Activated CD8-positive, alpha-beta memory T cell treated with anti-CD3 and anti-CD28 coated beads, Interleukin-2, amount 10 ng/mL, durations not matched to agents 7 days and 5 days (primary cell): ENCODE data around the gene MPPE1. TPM values are rescaled to one million over a fixed set of nuclear protein-coding genes. Genes with fewer than 3 reads are reported as not detected.
A peak's percentile ranks its signal among the peaks of the same experiment; 100 is the strongest.
"Not testable (repeated sequence)": the region's sequence is repeated elsewhere in the genome, so short reads cannot be mapped to it uniquely, and the experiment has no call there.

Experiments used
- ATAC-seq: fragments of 150-1000 bp; cut with Tn5 transposase; one replicate; pipeline ENCODE4 v1.10.0; 2021; ENCODE audit warnings: moderate library complexity
- CTCF ChIA-PET: fragments of 350-600 bp; sonication (Branson Sonifier 250); formaldehyde crosslinking; loops from one replicate; lab custom pipeline; 2021; ENCODE audit warnings: antibody characterized with exemption; lab: Charles Lee
- DNase-seq: peaks from one replicate; pipeline ENCODE4 v3.0.0-alpha.2; 2020
- H3K27ac Mint-ChIP-seq: one replicate; pipeline ENCODE4 v1.8.0; 2021; ENCODE audit warnings: mild to moderate bottlenecking, mixed read lengths
- H3K27me3 Mint-ChIP-seq: one replicate; pipeline ENCODE4 v1.8.0; 2021; ENCODE audit warnings: mixed read lengths
- H3K36me3 Mint-ChIP-seq: one replicate; pipeline ENCODE4 v1.8.0; 2021; ENCODE audit warnings: mild to moderate bottlenecking, mixed read lengths
- H3K4me1 Mint-ChIP-seq: one replicate; pipeline ENCODE4 v1.8.0; 2021; ENCODE audit warnings: mixed read lengths
- H3K4me3 Mint-ChIP-seq: one replicate; pipeline ENCODE4 v1.8.0; 2021; ENCODE audit warnings: mild to moderate bottlenecking, moderate library complexity, mixed read lengths
- H3K9me3 Mint-ChIP-seq: one replicate; pipeline ENCODE4 v1.8.0; 2022; ENCODE audit warnings: low read depth, mixed read lengths
- total RNA-seq, 2 experiments: library from RNA; stranded (reverse); gene quantifications; one replicate each; pipeline ENCODE4 v1.2.3, GENCODE V29; 2021

Gene MPPE1
- total RNA-seq, 2 experiments from 2014 or later, result 42.9 to 64.9 TPM

GRCh38 chr18:11945834-11946659, 37.9 kb upstream of the MPPE1 start:
- not testable (repeated sequence) for DNase-seq, ATAC-seq, H3K27me3 Mint-ChIP-seq, H3K4me3 Mint-ChIP-seq, H3K27ac Mint-ChIP-seq, H3K36me3 Mint-ChIP-seq, H3K9me3 Mint-ChIP-seq
- H3K4me1 Mint-ChIP-seq, result peaks cover 13% of the 10 kb centered on the region
- CTCF ChIA-PET, result interaction anchor here (0.5 to 3.6 kb wide), 5 partner anchors 8 to 81 kb away, joined by 4 to 18 read pairs (median 6); partner anchors contain the start of gene IMPA2

- Mint-ChIP-seq H3K36me3 (no peaks in the 10 kb centered on the region), H3K4me3 (no peak overlapping the region), H3K9me3 (no peaks in the 10 kb centered on the region), H3K27ac (no peak overlapping the region), H3K4me1 (peaks cover 13% of the 10 kb centered on the region), H3K27me3 (no peaks in the 10 kb centered on the region)
- CTCF ChIA-PET, result interaction anchor here (3.6 kb wide), 1 partner anchor 51 kb away, joined by 18 read pairs; no protein-coding TSS in a partner anchor
- ATAC-seq (no peak), DNase-seq (no peak)
Observed at GRCh38 chr18:11944786-11945185, 36.7 kb upstream of the MPPE1 start.

GRCh38 chr18:11944252-11944651, 36.1 kb upstream of the MPPE1 start:
- H3K27me3 Mint-ChIP-seq, result no peaks in the 10 kb centered on the region
- no peaks in the 10 kb centered on the region for H3K36me3 Mint-ChIP-seq
- H3K4me3 Mint-ChIP-seq, result no peak overlapping the region
- ATAC-seq (no peak), DNase-seq (no peak)
- no peaks in the 10 kb centered on the region for H3K9me3 Mint-ChIP-seq
- H3K27ac Mint-ChIP-seq, result no peak overlapping the region
- CTCF ChIA-PET, result interaction anchor here (3.6 kb wide), 1 partner anchor 51 kb away, joined by 18 read pairs; no protein-coding TSS in a partner anchor
- H3K4me1 Mint-ChIP-seq, result peaks cover 13% of the 10 kb centered on the region

- DNase-seq, result no peak
- H3K27ac Mint-ChIP-seq, result no peak overlapping the region
- no peaks in the 10 kb centered on the region for H3K9me3 Mint-ChIP-seq
- H3K27me3 Mint-ChIP-seq, result no peaks in the 10 kb centered on the region
- peaks cover 13% of the 10 kb centered on the region for H3K4me1 Mint-ChIP-seq
- CTCF ChIA-PET, result interaction anchor here (9.5 kb wide), 1 partner anchor 52 kb away, joined by 198 read pairs; no protein-coding TSS in a partner anchor
- no peaks in the 10 kb centered on the region for H3K36me3 Mint-ChIP-seq
- H3K4me3 Mint-ChIP-seq, result no peak overlapping the region
- no peak for ATAC-seq
Observed at GRCh38 chr18:11943551-11943950, 35.4 kb upstream of the MPPE1 start.

- CTCF ChIA-PET, result interaction anchor here (0.6 to 9.5 kb wide), 4 partner anchors 48 to 97 kb away, joined by 3 to 198 read pairs (median 62); no protein-coding TSS in a partner anchor
- H3K27me3 Mint-ChIP-seq, result no peaks in the 10 kb centered on the region
- ATAC-seq (no peak), DNase-seq (no peak)
- no peak overlapping the region for H3K4me3 Mint-ChIP-seq
- no peaks in the 10 kb centered on the region for H3K36me3 Mint-ChIP-seq
- no peaks in the 10 kb centered on the region for H3K9me3 Mint-ChIP-seq
- peaks cover 5% of the 10 kb centered on the region for H3K4me1 Mint-ChIP-seq
- no peak overlapping the region for H3K27ac Mint-ChIP-seq
Observed at GRCh38 chr18:11940956-11941355, 32.8 kb upstream of the MPPE1 start.

- no peaks in the 10 kb centered on the region for H3K9me3 Mint-ChIP-seq
- CTCF ChIA-PET, result interaction anchor here (0.6 to 9.5 kb wide), 26 partner anchors 9 to 299 kb away, joined by 3 to 198 read pairs (median 6); partner anchors contain the start of gene IMPA2
Observed at GRCh38 chr18:11937874-11938478, 29.9 kb upstream of the MPPE1 start.

GRCh38 chr18:11932393-11932792, 24.3 kb upstream of the MPPE1 start:
- CTCF ChIA-PET, result interaction anchor here (0.8 to 1.9 kb wide), 3 partner anchors 63 to 107 kb away, joined by 3 to 7 read pairs (median 7); no protein-coding TSS in a partner anchor
- no peak for ATAC-seq

More at GRCh38 chr18:11937874-11938478, 29.9 kb upstream of the MPPE1 start:
- DNase-seq, result peak; percentile 82
- Mint-ChIP-seq H3K27me3 (no peaks in the 10 kb centered on the region), H3K27ac (no peak overlapping the region), H3K36me3 (no peaks in the 10 kb centered on the region), H3K4me1 (peaks cover 2% of the 10 kb centered on the region), H3K4me3 (no peak overlapping the region)
- peak; percentile 83 for ATAC-seq

GRCh38 chr18:11927497-11927896, 19.4 kb upstream of the MPPE1 start:
- H3K4me1 Mint-ChIP-seq, result peaks cover 5% of the 10 kb centered on the region
- DNase-seq, result no peak
- H3K4me3 Mint-ChIP-seq, result no peak overlapping the region
- no peaks in the 10 kb centered on the region for H3K9me3 Mint-ChIP-seq
- no peaks in the 10 kb centered on the region for H3K27me3 Mint-ChIP-seq
- CTCF ChIA-PET, result interaction anchor here (1.4 to 3.9 kb wide), 3 partner anchors 11 to 112 kb away, joined by 4 to 19 read pairs (median 11); no protein-coding TSS in a partner anchor
- no peaks in the 10 kb centered on the region for H3K36me3 Mint-ChIP-seq
- no peak overlapping the region for H3K27ac Mint-ChIP-seq
- no peak for ATAC-seq

More at GRCh38 chr18:11932393-11932792, 24.3 kb upstream of the MPPE1 start:
- DNase-seq, result no peak
- Mint-ChIP-seq H3K4me1 (peaks cover 3% of the 10 kb centered on the region), H3K4me3 (no peak overlapping the region), H3K27ac (no peak overlapping the region), H3K27me3 (no peaks in the 10 kb centered on the region), H3K9me3 (no peaks in the 10 kb centered on the region), H3K36me3 (no peaks in the 10 kb centered on the region)

- CTCF ChIA-PET, result interaction anchor here (0.9 to 3.9 kb wide), 2 partner anchors 12 to 193 kb away, joined by 3 to 19 read pairs; no protein-coding TSS in a partner anchor
- H3K36me3 Mint-ChIP-seq, result no peaks in the 10 kb centered on the region
- H3K27me3 Mint-ChIP-seq, result no peaks in the 10 kb centered on the region
Observed at GRCh38 chr18:11925800-11926481, 17.8 kb upstream of the MPPE1 start.

GRCh38 chr18:11923450-11923849, 15.3 kb upstream of the MPPE1 start:
- Mint-ChIP-seq H3K27ac (no peak overlapping the region), H3K9me3 (no peaks in the 10 kb centered on the region), H3K4me1 (peaks cover 13% of the 10 kb centered on the region), H3K4me3 (no peak overlapping the region), H3K27me3 (no peaks in the 10 kb centered on the region), H3K36me3 (no peaks in the 10 kb centered on the region)
- DNase-seq, result no peak
- ATAC-seq, result no peak
- CTCF ChIA-PET, result interaction anchor here (1.5 kb wide), 1 partner anchor 14 kb away, joined by 10 read pairs; no protein-coding TSS in a partner anchor

More at GRCh38 chr18:11925800-11926481, 17.8 kb upstream of the MPPE1 start:
- no peak overlapping the region for H3K27ac Mint-ChIP-seq
- peaks cover 15% of the 10 kb centered on the region for H3K4me1 Mint-ChIP-seq
- DNase-seq (no peak), ATAC-seq (no peak)
- H3K9me3 Mint-ChIP-seq, result no peaks in the 10 kb centered on the region
- no peak overlapping the region for H3K4me3 Mint-ChIP-seq

- H3K36me3 Mint-ChIP-seq, H3K27me3 Mint-ChIP-seq, DNase-seq, ATAC-seq, CTCF ChIA-PET, H3K27ac Mint-ChIP-seq, H3K4me3 Mint-ChIP-seq, H3K9me3 Mint-ChIP-seq: not testable (repeated sequence)
- peaks cover 20% of the 10 kb centered on the region for H3K4me1 Mint-ChIP-seq
Observed at GRCh38 chr18:11919522-11919921, 11.4 kb upstream of the MPPE1 start.

- H3K36me3 Mint-ChIP-seq, CTCF ChIA-PET, H3K27ac Mint-ChIP-seq, H3K27me3 Mint-ChIP-seq, DNase-seq, H3K4me3 Mint-ChIP-seq, H3K9me3 Mint-ChIP-seq, ATAC-seq: not testable (repeated sequence)
- H3K4me1 Mint-ChIP-seq, result peaks cover 13% of the 10 kb centered on the region
Observed at GRCh38 chr18:11916880-11917279, 8.8 kb upstream of the MPPE1 start.
